Natural killer cell (primary cell): ENCODE data around the gene AFAP1L2. TPM values are rescaled to one million over a fixed set of nuclear protein-coding genes. Genes with fewer than 3 reads are reported as not detected.

Experiments used
- ATAC-seq, 3 donors: fragments of 150-1000 bp in 2 of 3; fragments of 200-7000 bp in 1 of 3; cut with Tn5 transposase; 1 replicate in 1 of 3; 2 replicates in 2 of 3; pipeline ENCODE4 v1.10.0; 2021; ENCODE audit warnings: mild to moderate bottlenecking in 2 of 3, moderate library complexity in 2 of 3
- DNase-seq, 2 donors: peaks; one replicate each; pipeline versions ENCODE4 v3.0.0 to v3.0.0-alpha.2; 2013 to 2021; ENCODE audit warnings: mixed read lengths in 1 of 2
- H3K27ac ChIP-seq: one replicate; pipeline ENCODE4 v1.5.1; 2013; ENCODE audit warnings: mild to moderate bottlenecking, low read length
- H3K27me3 ChIP-seq: one replicate; pipeline ENCODE4 v1.6.1; 2013; ENCODE audit warnings: low read length; ENCODE audit not compliant: control insufficient read depth, insufficient read depth
- H3K36me3 ChIP-seq: one replicate; pipeline ENCODE4 v1.6.1; 2013; ENCODE audit warnings: low read length; ENCODE audit not compliant: control insufficient read depth, insufficient read depth
- H3K4me1 ChIP-seq: one replicate; pipeline ENCODE4 v1.6.1; 2013; ENCODE audit warnings: low read length; ENCODE audit not compliant: control insufficient read depth, insufficient read depth
- H3K4me3 ChIP-seq: one replicate; pipeline ENCODE4 v1.5.1; 2013; ENCODE audit warnings: low read length
- H3K9me3 ChIP-seq: one replicate; pipeline ENCODE4 v1.6.1; 2013; ENCODE audit warnings: low read length; ENCODE audit not compliant: control insufficient read depth, insufficient read depth
- H3K27ac Mint-ChIP-seq, 2 donors: one replicate each; pipeline ENCODE4 v1.8.0; 2022; ENCODE audit warnings: mild to moderate bottlenecking in 2 of 2, mixed read lengths in 2 of 2, moderate library complexity in 1 of 2
- H3K27me3 Mint-ChIP-seq, 2 donors: one replicate each; pipeline ENCODE4 v1.8.0; 2022; ENCODE audit warnings: low read depth in 2 of 2, mixed read lengths in 2 of 2
- H3K36me3 Mint-ChIP-seq: one replicate; pipeline ENCODE4 v1.8.0; 2022; ENCODE audit warnings: mixed read lengths
- H3K4me1 Mint-ChIP-seq, 2 donors: one replicate each; pipeline ENCODE4 v1.8.0; 2022; ENCODE audit warnings: mixed read lengths in 2 of 2
- H3K4me3 Mint-ChIP-seq: one replicate; pipeline ENCODE4 v1.8.0; 2022; ENCODE audit warnings: mild to moderate bottlenecking, moderate library complexity, mixed read lengths
- H3K9me3 Mint-ChIP-seq, 2 donors: one replicate each; pipeline ENCODE4 v1.8.0; 2022; ENCODE audit warnings: mixed read lengths in 2 of 2
- CTCF ChIP-seq: fragments of 200-600 bp; IDR thresholded peaks from one replicate; pipeline ENCODE4 v1.8.0; 2022; ENCODE audit warnings: antibody characterized with exemption
- WGBS: methylation state at CpG from one replicate; pipeline ENCODE4 v1.1.7; 2013; ENCODE audit warnings: missing lambda C conversion rate; ENCODE audit not compliant: insufficient coverage; 5-methylcytosine and 5-hydroxymethylcytosine counted together
- intact Hi-C: fragments of 100-400 bp; cut with micrococcal nuclease; formaldehyde crosslinking; loops from one replicate; pipeline ENCODE4 v1.14.2; 2022
- total RNA-seq, 4 donors: library from RNA; stranded (reverse); fragments of 120-200 nt in 1 of 4; gene quantifications; one replicate each; pipeline versions ENCODE4 v1.2.3 to v1.2.4, GENCODE V29; 2013 to 2022

Gene AFAP1L2
- total RNA-seq, 3 donors from 2014 or later (not counting 1 experiment from before 2014, with no cell fraction given), result 0.66 to 2.8 (median 1.3) TPM

GRCh38 chr10:114276066-114276465 lies 128.2 kb downstream of the AFAP1L2 start:
- no peaks in the 10 kb centered on the region for H3K27me3 ChIP-seq
- H3K36me3 Mint-ChIP-seq, result no peaks in the 10 kb centered on the region
- no peaks in the 10 kb centered on the region for H3K4me1 ChIP-seq
- H3K27ac Mint-ChIP-seq, result no peak overlapping the region
- intact Hi-C loops, result no loop called here
- H3K27me3 Mint-ChIP-seq, result peaks cover 5 to 7% of the 10 kb centered on the region in 2 donors
- no peak overlapping the region for H3K4me3 Mint-ChIP-seq
- no peaks in the 10 kb centered on the region for H3K4me1 Mint-ChIP-seq
- H3K36me3 ChIP-seq, result no peaks in the 10 kb centered on the region
- no peak overlapping the region for H3K27ac ChIP-seq
- H3K9me3 ChIP-seq, result no peaks in the 10 kb centered on the region
- TF ChIP-seq CTCF, result no peak
- H3K4me3 ChIP-seq, result no peak overlapping the region
- 89% methylated on average over 6 of the region's 6 CpGs for WGBS
- no peak for DNase-seq
- H3K9me3 Mint-ChIP-seq, result no peaks in the 10 kb centered on the region
- ATAC-seq, result no peak

- H3K27ac Mint-ChIP-seq, result no peak overlapping the region
Observed at GRCh38 chr10:114274616-114275453, 129.5 kb downstream of the AFAP1L2 start.

GRCh38 chr10:114273910-114274309 lies 130.4 kb downstream of the AFAP1L2 start:
- TF ChIP-seq CTCF, result no peak
- H3K27ac Mint-ChIP-seq, result no peak overlapping the region
- 86% methylated on average over 3 of the region's 3 CpGs for WGBS

More at GRCh38 chr10:114274616-114275453, 129.5 kb downstream of the AFAP1L2 start:
- Mint-ChIP-seq H3K4me1 (no peaks in the 10 kb centered on the region), H3K27me3 (peaks cover 7 to 15% of the 10 kb centered on the region in 2 donors), H3K9me3 (no peaks in the 10 kb centered on the region), H3K4me3 (no peak overlapping the region), H3K36me3 (no peaks in the 10 kb centered on the region)
- Histone ChIP-seq H3K27ac (no peak overlapping the region), H3K4me3 (no peak overlapping the region), H3K4me1 (no peaks in the 10 kb centered on the region), H3K36me3 (no peaks in the 10 kb centered on the region), H3K27me3 (no peaks in the 10 kb centered on the region), H3K9me3 (no peaks in the 10 kb centered on the region)
- intact Hi-C loops, result no loop called here
- WGBS, result 91% methylated on average over 16 of the region's 16 CpGs
- no peak for TF ChIP-seq CTCF
- no peak for ATAC-seq
- DNase-seq, result no peak

More at GRCh38 chr10:114273910-114274309, 130.4 kb downstream of the AFAP1L2 start:
- ATAC-seq, result no peak
- H3K27ac ChIP-seq, result no peak overlapping the region
- H3K4me3 ChIP-seq, result no peak overlapping the region
- no peak for DNase-seq
- Mint-ChIP-seq H3K4me3 (no peak overlapping the region), H3K9me3 (no peaks in the 10 kb centered on the region), H3K27me3 (peaks cover 7 to 15% of the 10 kb centered on the region in 2 donors), H3K36me3 (no peaks in the 10 kb centered on the region), H3K4me1 (no peaks in the 10 kb centered on the region)
- intact Hi-C loops, result no loop called here
- H3K36me3 ChIP-seq, result no peaks in the 10 kb centered on the region
- H3K27me3 ChIP-seq, result no peaks in the 10 kb centered on the region
- no peaks in the 10 kb centered on the region for H3K4me1 ChIP-seq
- H3K9me3 ChIP-seq, result no peaks in the 10 kb centered on the region
